GM23338 (cell line): ENCODE results near the gene PLA2G1B. TPM values are rescaled to one million over a fixed set of nuclear protein-coding genes. Genes with fewer than 3 reads are reported as not detected.

Source experiments
- ATAC-seq: fragments of 200-7000 bp; cut with Tn5 transposase; 3 replicates; pipeline ENCODE4 v1.9.1; 2020
- DNase-seq: peaks from one replicate; pipeline ENCODE4 v3.0.0-alpha.2; 2015; ENCODE audit warnings: low spot score
- H2AFZ ChIP-seq: fragments of 200-600 bp; sonication (generic); 2 replicates; pipeline ENCODE4 v1.8.0; 2016; ENCODE audit warnings: antibody characterized with exemption, mild to moderate bottlenecking, moderate library complexity
- H3F3A ChIP-seq: fragments of 200-600 bp; sonication (generic); replicated peaks from 2 replicates; pipeline ENCODE4 v1.8.0; 2017; ENCODE audit warnings: antibody characterized with exemption, mixed run types, low read depth
- H3K27ac ChIP-seq: fragments of 200-600 bp; sonication (generic); 2 replicates; pipeline ENCODE4 v1.6.1; 2016; ENCODE audit warnings: low read depth
- H3K27me3 ChIP-seq: fragments of 200-600 bp; sonication (generic); 2 replicates; pipeline ENCODE4 v1.8.0; 2016; ENCODE audit warnings: mild to moderate bottlenecking, mixed run types, moderate library complexity; ENCODE audit not compliant: insufficient read depth
- H3K36me3 ChIP-seq: fragments of 200-600 bp; sonication (generic); 2 replicates; pipeline ENCODE4 v1.8.0; 2016; ENCODE audit warnings: mild to moderate bottlenecking; ENCODE audit not compliant: insufficient read depth
- H3K4me1 ChIP-seq: fragments of 200-600 bp; sonication (generic); 2 replicates; pipeline ENCODE4 v1.8.0; 2016; ENCODE audit warnings: mild to moderate bottlenecking, moderate library complexity; ENCODE audit not compliant: insufficient read depth
- H3K4me2 ChIP-seq: fragments of 200-600 bp; sonication (generic); 2 replicates; pipeline ENCODE4 v1.7.1; 2017; ENCODE audit warnings: mixed run types
- H3K4me3 ChIP-seq: fragments of 200-600 bp; sonication (generic); 2 replicates; pipeline ENCODE4 v1.6.1; 2016; ENCODE audit warnings: mixed run types
- H3K79me2 ChIP-seq: fragments of 200-600 bp; sonication (generic); replicated peaks from 2 replicates; pipeline ENCODE4 v1.8.0; 2017; ENCODE audit warnings: mild to moderate bottlenecking; ENCODE audit not compliant: insufficient read depth
- H3K9me2 ChIP-seq: fragments of 200-600 bp; sonication (generic); 2 replicates; pipeline ENCODE4 v1.8.0; 2017; ENCODE audit not compliant: insufficient read depth
- H4K20me1 ChIP-seq: fragments of 200-600 bp; sonication (generic); replicated peaks from 2 replicates; pipeline ENCODE4 v1.8.0; 2017; ENCODE audit warnings: mild to moderate bottlenecking; ENCODE audit not compliant: insufficient read depth
- H3K27ac Mint-ChIP-seq: 2 replicates; pipeline ENCODE4 v1.8.0; 2020; ENCODE audit warnings: inconsistent platforms, mild to moderate bottlenecking, moderate library complexity, mixed read lengths
- H3K27me3 Mint-ChIP-seq: 3 replicates; pipeline ENCODE4 v1.8.0; 2022; ENCODE audit warnings: low read depth, mild to moderate bottlenecking, moderate library complexity, mixed read lengths, inconsistent platforms; ENCODE audit not compliant: insufficient read depth, poor library complexity
- H3K36me3 Mint-ChIP-seq: 3 replicates; pipeline ENCODE4 v1.8.0; 2021; ENCODE audit warnings: low read depth, mild to moderate bottlenecking, inconsistent platforms, moderate library complexity, mixed read lengths
- H3K4me1 Mint-ChIP-seq: 3 replicates; pipeline ENCODE4 v1.8.0; 2020; ENCODE audit warnings: mild to moderate bottlenecking, inconsistent platforms, mixed read lengths
- H3K4me3 Mint-ChIP-seq: 3 replicates; pipeline ENCODE4 v1.8.0; 2021; ENCODE audit warnings: moderate library complexity, mild to moderate bottlenecking, inconsistent platforms, mixed read lengths
- H3K9me3 Mint-ChIP-seq: 3 replicates; pipeline ENCODE4 v1.8.0; 2020; ENCODE audit warnings: moderate library complexity, mild to moderate bottlenecking, inconsistent platforms, mixed read lengths
- polyA plus RNA-seq: library from polyadenylated mRNA; unstranded; fragments of >200 nt; fragmentation: Nextera tagmentation; extraction: Ambion mirVana; gene quantifications from 2 replicates; pipeline ENCODE4 v1.2.1, GENCODE V29; 2016
- total RNA-seq: library from RNA; depleted of rRNA; stranded (reverse); fragments of >200 nt; shearing (Covaris generic); gene quantifications from 2 replicates; pipeline ENCODE4 v1.2.3, GENCODE V29; 2014
- TF ChIP-seq, protein P1 (sequence below), 2 experiments: fragments of 200-600 bp in 1 of 2; sonication (generic) in 1 of 2; conservative IDR thresholded peaks; 2 replicates each; pipeline versions ENCODE4 v1.5.1 to v1.6.1; 2016 to 2017; ENCODE audit warnings: antibody characterized with exemption in 2 of 2, low read depth in 2 of 2, mild to moderate bottlenecking in 2 of 2, moderate library complexity in 1 of 2
- TF ChIP-seq, protein P2 (sequence below): fragments of 250-450 bp; sonication (Bioruptor Pico); IDR thresholded peaks from 2 replicates; pipeline ENCODE4 v1.5.0; 2020; ENCODE audit warnings: mild to moderate bottlenecking, moderate library complexity

The PLA2G1B gene
- total and polyA plus RNA-seq, 2 experiments from 2014 or later: not detected

DNA sequence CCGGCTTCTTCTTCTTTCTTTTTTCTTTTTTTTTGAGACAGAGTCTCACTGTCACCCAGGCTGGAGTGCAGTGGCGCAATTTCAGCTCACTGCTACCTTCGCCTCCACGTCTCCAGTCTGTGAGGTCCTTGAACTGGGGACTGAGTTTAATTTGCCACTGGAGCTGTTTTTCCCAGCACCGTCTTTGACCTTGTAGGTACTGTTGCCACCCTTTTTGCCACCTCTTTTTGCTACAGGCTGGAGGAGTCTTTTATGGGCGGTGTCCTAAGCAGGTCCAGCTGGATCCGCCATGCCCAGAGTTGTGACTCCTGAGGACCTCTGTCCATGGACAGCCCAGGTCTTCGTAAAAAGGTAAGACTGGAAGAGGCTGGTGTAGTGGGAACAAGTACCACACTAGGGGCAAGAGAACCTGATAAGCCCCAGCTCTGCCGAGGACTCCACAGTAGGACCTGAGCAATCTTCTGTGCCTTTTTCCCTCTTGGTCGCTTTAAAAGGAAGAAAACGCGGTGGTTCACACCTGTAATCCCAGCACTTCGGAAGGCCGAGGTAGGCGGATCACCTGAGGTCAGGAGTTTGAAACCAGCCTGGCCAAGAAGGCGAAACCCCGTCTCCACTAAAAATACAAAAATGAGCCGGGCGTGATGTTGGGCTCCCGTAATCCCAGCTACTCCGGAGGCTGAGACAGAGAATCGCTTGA, 36.8 kb downstream of the PLA2G1B start:
- Histone ChIP-seq H2AFZ (0 out of 2 replicates have a peak overlapping the region, but pooled peaks have one; percentile 5), H3K4me1 (peaks cover 4% of the 10 kb centered on the region; the same call in 1 of the 2 replicates), H3K36me3 (no peaks in the 10 kb centered on the region), H3K4me3 (peak overlapping the region; percentile 29), H3K27me3 (no peaks in the 10 kb centered on the region), H3K27ac (peak overlapping the region; percentile 20; the same call in 1 of the 2 replicates), H4K20me1 (no peaks in the 10 kb centered on the region), H3F3A (peaks cover 12% of the 10 kb centered on the region), H3K9me2 (no peaks in the 10 kb centered on the region), H3K4me2 (peak overlapping the region; percentile 6), H3K79me2 (no peaks in the 10 kb centered on the region)
- no peaks in the 10 kb centered on the region for H3K36me3 Mint-ChIP-seq
- TF ChIP-seq, protein P1, sequence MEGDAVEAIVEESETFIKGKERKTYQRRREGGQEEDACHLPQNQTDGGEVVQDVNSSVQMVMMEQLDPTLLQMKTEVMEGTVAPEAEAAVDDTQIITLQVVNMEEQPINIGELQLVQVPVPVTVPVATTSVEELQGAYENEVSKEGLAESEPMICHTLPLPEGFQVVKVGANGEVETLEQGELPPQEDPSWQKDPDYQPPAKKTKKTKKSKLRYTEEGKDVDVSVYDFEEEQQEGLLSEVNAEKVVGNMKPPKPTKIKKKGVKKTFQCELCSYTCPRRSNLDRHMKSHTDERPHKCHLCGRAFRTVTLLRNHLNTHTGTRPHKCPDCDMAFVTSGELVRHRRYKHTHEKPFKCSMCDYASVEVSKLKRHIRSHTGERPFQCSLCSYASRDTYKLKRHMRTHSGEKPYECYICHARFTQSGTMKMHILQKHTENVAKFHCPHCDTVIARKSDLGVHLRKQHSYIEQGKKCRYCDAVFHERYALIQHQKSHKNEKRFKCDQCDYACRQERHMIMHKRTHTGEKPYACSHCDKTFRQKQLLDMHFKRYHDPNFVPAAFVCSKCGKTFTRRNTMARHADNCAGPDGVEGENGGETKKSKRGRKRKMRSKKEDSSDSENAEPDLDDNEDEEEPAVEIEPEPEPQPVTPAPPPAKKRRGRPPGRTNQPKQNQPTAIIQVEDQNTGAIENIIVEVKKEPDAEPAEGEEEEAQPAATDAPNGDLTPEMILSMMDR (conservative IDR thresholded peaks at IDR 0.05; ENCODE audit: low read depth in 2 of 2): no peak
- TF ChIP-seq, protein P2, sequence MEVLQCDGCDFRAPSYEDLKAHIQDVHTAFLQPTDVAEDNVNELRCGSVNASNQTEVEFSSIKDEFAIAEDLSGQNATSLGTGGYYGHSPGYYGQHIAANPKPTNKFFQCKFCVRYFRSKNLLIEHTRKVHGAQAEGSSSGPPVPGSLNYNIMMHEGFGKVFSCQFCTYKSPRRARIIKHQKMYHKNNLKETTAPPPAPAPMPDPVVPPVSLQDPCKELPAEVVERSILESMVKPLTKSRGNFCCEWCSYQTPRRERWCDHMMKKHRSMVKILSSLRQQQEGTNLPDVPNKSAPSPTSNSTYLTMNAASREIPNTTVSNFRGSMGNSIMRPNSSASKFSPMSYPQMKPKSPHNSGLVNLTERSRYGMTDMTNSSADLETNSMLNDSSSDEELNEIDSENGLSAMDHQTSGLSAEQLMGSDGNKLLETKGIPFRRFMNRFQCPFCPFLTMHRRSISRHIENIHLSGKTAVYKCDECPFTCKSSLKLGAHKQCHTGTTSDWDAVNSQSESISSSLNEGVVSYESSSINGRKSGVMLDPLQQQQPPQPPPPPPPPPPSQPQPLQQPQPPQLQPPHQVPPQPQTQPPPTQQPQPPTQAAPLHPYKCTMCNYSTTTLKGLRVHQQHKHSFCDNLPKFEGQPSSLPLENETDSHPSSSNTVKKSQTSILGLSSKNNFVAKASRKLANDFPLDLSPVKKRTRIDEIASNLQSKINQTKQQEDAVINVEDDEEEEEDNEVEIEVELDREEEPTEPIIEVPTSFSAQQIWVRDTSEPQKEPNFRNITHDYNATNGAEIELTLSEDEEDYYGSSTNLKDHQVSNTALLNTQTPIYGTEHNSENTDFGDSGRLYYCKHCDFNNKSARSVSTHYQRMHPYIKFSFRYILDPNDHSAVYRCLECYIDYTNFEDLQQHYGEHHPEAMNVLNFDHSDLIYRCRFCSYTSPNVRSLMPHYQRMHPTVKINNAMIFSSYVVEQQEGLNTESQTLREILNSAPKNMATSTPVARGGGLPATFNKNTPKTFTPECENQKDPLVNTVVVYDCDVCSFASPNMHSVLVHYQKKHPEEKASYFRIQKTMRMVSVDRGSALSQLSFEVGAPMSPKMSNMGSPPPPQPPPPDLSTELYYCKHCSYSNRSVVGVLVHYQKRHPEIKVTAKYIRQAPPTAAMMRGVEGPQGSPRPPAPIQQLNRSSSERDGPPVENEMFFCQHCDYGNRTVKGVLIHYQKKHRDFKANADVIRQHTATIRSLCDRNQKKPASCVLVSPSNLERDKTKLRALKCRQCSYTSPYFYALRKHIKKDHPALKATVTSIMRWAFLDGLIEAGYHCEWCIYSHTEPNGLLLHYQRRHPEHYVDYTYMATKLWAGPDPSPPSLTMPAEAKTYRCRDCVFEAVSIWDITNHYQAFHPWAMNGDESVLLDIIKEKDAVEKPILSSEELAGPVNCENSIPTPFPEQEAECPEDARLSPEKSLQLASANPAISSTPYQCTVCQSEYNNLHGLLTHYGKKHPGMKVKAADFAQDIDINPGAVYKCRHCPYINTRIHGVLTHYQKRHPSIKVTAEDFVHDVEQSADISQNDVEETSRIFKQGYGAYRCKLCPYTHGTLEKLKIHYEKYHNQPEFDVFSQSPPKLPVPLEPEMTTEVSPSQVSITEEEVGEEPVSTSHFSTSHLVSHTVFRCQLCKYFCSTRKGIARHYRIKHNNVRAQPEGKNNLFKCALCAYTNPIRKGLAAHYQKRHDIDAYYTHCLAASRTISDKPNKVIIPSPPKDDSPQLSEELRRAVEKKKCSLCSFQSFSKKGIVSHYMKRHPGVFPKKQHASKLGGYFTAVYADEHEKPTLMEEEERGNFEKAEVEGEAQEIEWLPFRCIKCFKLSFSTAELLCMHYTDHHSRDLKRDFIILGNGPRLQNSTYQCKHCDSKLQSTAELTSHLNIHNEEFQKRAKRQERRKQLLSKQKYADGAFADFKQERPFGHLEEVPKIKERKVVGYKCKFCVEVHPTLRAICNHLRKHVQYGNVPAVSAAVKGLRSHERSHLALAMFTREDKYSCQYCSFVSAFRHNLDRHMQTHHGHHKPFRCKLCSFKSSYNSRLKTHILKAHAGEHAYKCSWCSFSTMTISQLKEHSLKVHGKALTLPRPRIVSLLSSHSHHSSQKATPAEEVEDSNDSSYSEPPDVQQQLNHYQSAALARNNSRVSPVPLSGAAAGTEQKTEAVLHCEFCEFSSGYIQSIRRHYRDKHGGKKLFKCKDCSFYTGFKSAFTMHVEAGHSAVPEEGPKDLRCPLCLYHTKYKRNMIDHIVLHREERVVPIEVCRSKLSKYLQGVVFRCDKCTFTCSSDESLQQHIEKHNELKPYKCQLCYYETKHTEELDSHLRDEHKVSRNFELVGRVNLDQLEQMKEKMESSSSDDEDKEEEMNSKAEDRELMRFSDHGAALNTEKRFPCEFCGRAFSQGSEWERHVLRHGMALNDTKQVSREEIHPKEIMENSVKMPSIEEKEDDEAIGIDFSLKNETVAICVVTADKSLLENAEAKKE (CRISPR knock-in tag): 0 out of 2 replicates have a peak, but pooled peaks have one; percentile 4
- ATAC-seq (peak; percentile 9), DNase-seq (peak; percentile 50)
- no peak overlapping the region for H3K4me3 Mint-ChIP-seq
- H3K27ac Mint-ChIP-seq: no peak overlapping the region; the same call in 1 of the 2 replicates
- peaks cover 8% of the 10 kb centered on the region for H3K27me3 Mint-ChIP-seq
- no peaks in the 10 kb centered on the region for H3K9me3 Mint-ChIP-seq
- H3K4me1 Mint-ChIP-seq: peaks cover 10% of the 10 kb centered on the region
